Brain microvascular endothelial cell (primary cell): ENCODE measurements around the gene CLOCK.
A peak's percentile ranks its signal among the peaks of the same experiment; 100 is the strongest.

Experiments used
- DNase-seq: peaks from one replicate; pipeline ENCODE4 v3.0.0-alpha.2; 2020
- H3K27ac ChIP-seq: fragments of 250-450 bp; sonication (Bioruptor Pico); 2 replicates; pipeline ENCODE4 v1.5.1; 2020; ENCODE audit warnings: mild to moderate bottlenecking, moderate library complexity
- H3K27me3 ChIP-seq: fragments of 250-450 bp; sonication (Bioruptor Pico); replicated peaks from 2 replicates; pipeline ENCODE4 v1.5.1; 2020; ENCODE audit warnings: mild to moderate bottlenecking
- H3K36me3 ChIP-seq: fragments of 250-450 bp; sonication (Bioruptor Pico); replicated peaks from 2 replicates; pipeline ENCODE4 v1.5.1; 2020; ENCODE audit warnings: mild to moderate bottlenecking
- H3K4me3 ChIP-seq: 2 replicates; pipeline ENCODE4 v1.5.1; 2011; ENCODE audit warnings: low read depth, mild to moderate bottlenecking, control low read depth, low read length, moderate library complexity
- CTCF ChIP-seq: IDR thresholded peaks from 2 replicates; pipeline ENCODE4 v1.5.1; 2011; ENCODE audit warnings: low read depth, mild to moderate bottlenecking, moderate library complexity, low read length, control low read depth, inconsistent platforms; ENCODE audit errors: missing control alignments
- in situ Hi-C: cut with HindIII; loops from 2 replicates; pipeline ENCODE4 v1.10.0; 2017; ENCODE audit warnings: low sequenced_read_pairs, low pct_ligation_motif_present

The CLOCK gene

GRCh38 chr4:55538531-55538930, 8.2 kb downstream of the CLOCK start:
- Histone ChIP-seq H3K27ac (no peak overlapping the region), H3K36me3 (no peaks in the 10 kb centered on the region), H3K4me3 (no peak overlapping the region), H3K27me3 (no peaks in the 10 kb centered on the region)
- TF ChIP-seq CTCF: no peak
- DNase-seq: no peak
- in situ Hi-C loops: no loop called here

GRCh38 chr4:55534306-55534705, 12.4 kb downstream of the CLOCK start:
- H3K4me3 ChIP-seq: no peak overlapping the region
- H3K27me3 ChIP-seq: no peaks in the 10 kb centered on the region
- no peak overlapping the region for H3K27ac ChIP-seq
- in situ Hi-C loops: no loop called here
- no peak for DNase-seq
- no peak for TF ChIP-seq CTCF
- H3K36me3 ChIP-seq: no peaks in the 10 kb centered on the region

GRCh38 chr4:55530691-55531090, 16.0 kb downstream of the CLOCK start:
- no peak for TF ChIP-seq CTCF
- Histone ChIP-seq H3K36me3 (no peaks in the 10 kb centered on the region), H3K4me3 (no peak overlapping the region), H3K27me3 (no peaks in the 10 kb centered on the region), H3K27ac (no peak overlapping the region)
- in situ Hi-C loops: no loop called here
- DNase-seq: no peak

- Histone ChIP-seq H3K27ac (no peak overlapping the region), H3K4me3 (no peak overlapping the region), H3K27me3 (no peaks in the 10 kb centered on the region), H3K36me3 (no peaks in the 10 kb centered on the region)
- DNase-seq: no peak
- no peak for TF ChIP-seq CTCF
- in situ Hi-C loops: no loop called here
Observed at GRCh38 chr4:55530167-55530566, 16.5 kb downstream of the CLOCK start.

GRCh38 chr4:55528491-55528890, 18.2 kb downstream of the CLOCK start:
- in situ Hi-C loops: no loop called here
- no peak for TF ChIP-seq CTCF
- DNase-seq: no peak
- Histone ChIP-seq H3K27me3 (no peaks in the 10 kb centered on the region), H3K36me3 (no peaks in the 10 kb centered on the region), H3K4me3 (no peak overlapping the region), H3K27ac (no peak overlapping the region)

GRCh38 chr4:55524844-55525571, 21.7 kb downstream of the CLOCK start:
- peak overlapping the region; percentile 36 for H3K27ac ChIP-seq
- in situ Hi-C loops: no loop called here
- H3K36me3 ChIP-seq: no peaks in the 10 kb centered on the region
- H3K27me3 ChIP-seq: no peaks in the 10 kb centered on the region
- no peak for TF ChIP-seq CTCF
- no peak for DNase-seq
- no peak overlapping the region for H3K4me3 ChIP-seq
